A673 (cell line): ENCODE measurements around the gene UPK3BL1.
"Not testable (repeated sequence)": the region's sequence is repeated elsewhere in the genome, so short reads cannot be mapped to it uniquely, and the experiment has no call there.

Experiments used
- CTCF ChIP-seq: fragments of 300-800, 200-600 bp; sonication (generic); conservative IDR thresholded peaks from 2 replicates; pipeline ENCODE4 v1.5.1; 2017; ENCODE audit warnings: low read depth, mild to moderate bottlenecking, antibody characterized with exemption, low read length, moderate library complexity, mixed read lengths
- EZH2 ChIP-seq: fragments of 200-600 bp; sonication (generic); IDR thresholded peaks from 2 replicates; pipeline ENCODE4 v1.6.1; 2017; ENCODE audit warnings: borderline replicate concordance, low read depth, mild to moderate bottlenecking, mixed read lengths, antibody characterized with exemption, low read length; ENCODE audit not compliant: poor library complexity, severe bottlenecking

- TF ChIP-seq EZH2, CTCF: not testable (repeated sequence)
Observed at GRCh38 chr7:102638848-102639247, 3.7 kb downstream of the UPK3BL1 start.
